Lung (tissue), 12 donors: ENCODE measurements around the gene RNU5B-1. TPM values are rescaled to one million over a fixed set of nuclear protein-coding genes. Genes with fewer than 3 reads are reported as not detected.

Experiments
- ATAC-seq: fragments of 200-7000 bp; cut with Tn5 transposase; one replicate; pipeline ENCODE4 v1.9.1; 2020; ENCODE audit warnings: moderate number of reproducible peaks; ENCODE audit not compliant: insufficient read depth, low FRiP score
- DNase-seq, 3 donors: peaks; one replicate each; pipeline ENCODE4 v3.0.0-alpha.2; 2013 to 2017
- H3K27ac ChIP-seq, 2 donors: one replicate each; pipeline ENCODE4 v1.5.1; 2013; ENCODE audit warnings: mild to moderate bottlenecking in 2 of 2, moderate library complexity in 2 of 2, control low read depth in 1 of 2, inconsistent platforms in 1 of 2, low read depth in 1 of 2, low read length in 1 of 2
- H3K27me3 ChIP-seq, 3 donors: one replicate each; pipeline ENCODE4 v1.5.1; 2013; ENCODE audit warnings: low read length in 2 of 3; ENCODE audit not compliant: control insufficient read depth in 3 of 3, insufficient read depth in 3 of 3
- H3K36me3 ChIP-seq, 4 donors: one replicate each; pipeline ENCODE4 v1.5.1; 2013; ENCODE audit warnings: low read length in 4 of 4, mild to moderate bottlenecking in 1 of 4, moderate library complexity in 1 of 4; ENCODE audit not compliant: control insufficient read depth in 4 of 4, insufficient read depth in 4 of 4
- H3K4me1 ChIP-seq, 5 donors: one replicate each; pipeline ENCODE4 v1.5.1; 2013; ENCODE audit warnings: low read length in 5 of 5, mild to moderate bottlenecking in 2 of 5, moderate library complexity in 1 of 5; ENCODE audit not compliant: control insufficient read depth in 5 of 5, insufficient read depth in 5 of 5
- H3K4me3 ChIP-seq: one replicate; pipeline ENCODE4 v1.5.1; 2013; ENCODE audit warnings: mild to moderate bottlenecking, control low read depth, moderate library complexity
- H3K9ac ChIP-seq, 2 donors: one replicate each; pipeline ENCODE4 v1.5.1; 2013; ENCODE audit warnings: low read length in 2 of 2, control low read depth in 1 of 2; ENCODE audit not compliant: insufficient read depth in 1 of 2
- H3K9me3 ChIP-seq, 4 donors: one replicate each; pipeline ENCODE4 v1.5.1; 2013; ENCODE audit warnings: low read length in 3 of 4, mild to moderate bottlenecking in 1 of 4, moderate library complexity in 1 of 4; ENCODE audit not compliant: control insufficient read depth in 4 of 4, insufficient read depth in 3 of 4
- WGBS, 2 donors: extraction: QIAGEN DNeasy Blood & Tissue Kit; methylation state at CpG; one replicate each; pipeline ENCODE4 v1.1.7; 2013; 5-methylcytosine and 5-hydroxymethylcytosine counted together
- polyA plus RNA-seq, 2 donors: library from polyadenylated mRNA; stranded (reverse); fragments of 200-250 nt; gene quantifications; one replicate each; pipeline ENCODE4 v1.2.1, GENCODE V29; 2013
- total RNA-seq, 2 donors: library from RNA; depleted of rRNA in 1 of 2; stranded (reverse); fragments of >200 nt in 1 of 2; gene quantifications; one replicate each; pipeline ENCODE4 v1.2.1, GENCODE V29; 2014 to 2021
- TF ChIP-seq, protein P1 (sequence below): IDR thresholded peaks from 2 replicates; pipeline ENCODE4 v1.5.1; 2012; ENCODE audit warnings: mild to moderate bottlenecking; ENCODE audit errors: control extremely low read depth, extremely low read depth
- donor health status: control.
- donor health status: control.
- donor health status: Bipolar disorder and iron deficiency.
- donor health status: healthy.
- donor health status: DM: yes; HTN: yes; CAD: no.

RNU5B-1 gene
- total and polyA plus RNA-seq, 4 donors = 10.9 TPM; not detected in 3

- Histone ChIP-seq H3K9ac (no peak overlapping the region), H3K36me3 (no peaks in the 10 kb centered on the region), H3K27ac (no peak overlapping the region), H3K4me1 (peaks cover 0 to 8% (median 0%) of the 10 kb centered on the region in 5 donors), H3K27me3 (no peaks in the 10 kb centered on the region), H3K9me3 (no peaks in the 10 kb centered on the region), H3K4me3 (no peak overlapping the region)
- DNase-seq (peak; percentile 88 to 89 (median 88)), ATAC-seq (peak; percentile 96)
- 23 to 32% methylated on average over 5 of the region's 5 CpGs for WGBS, 2 donors
- TF ChIP-seq, protein P1, sequence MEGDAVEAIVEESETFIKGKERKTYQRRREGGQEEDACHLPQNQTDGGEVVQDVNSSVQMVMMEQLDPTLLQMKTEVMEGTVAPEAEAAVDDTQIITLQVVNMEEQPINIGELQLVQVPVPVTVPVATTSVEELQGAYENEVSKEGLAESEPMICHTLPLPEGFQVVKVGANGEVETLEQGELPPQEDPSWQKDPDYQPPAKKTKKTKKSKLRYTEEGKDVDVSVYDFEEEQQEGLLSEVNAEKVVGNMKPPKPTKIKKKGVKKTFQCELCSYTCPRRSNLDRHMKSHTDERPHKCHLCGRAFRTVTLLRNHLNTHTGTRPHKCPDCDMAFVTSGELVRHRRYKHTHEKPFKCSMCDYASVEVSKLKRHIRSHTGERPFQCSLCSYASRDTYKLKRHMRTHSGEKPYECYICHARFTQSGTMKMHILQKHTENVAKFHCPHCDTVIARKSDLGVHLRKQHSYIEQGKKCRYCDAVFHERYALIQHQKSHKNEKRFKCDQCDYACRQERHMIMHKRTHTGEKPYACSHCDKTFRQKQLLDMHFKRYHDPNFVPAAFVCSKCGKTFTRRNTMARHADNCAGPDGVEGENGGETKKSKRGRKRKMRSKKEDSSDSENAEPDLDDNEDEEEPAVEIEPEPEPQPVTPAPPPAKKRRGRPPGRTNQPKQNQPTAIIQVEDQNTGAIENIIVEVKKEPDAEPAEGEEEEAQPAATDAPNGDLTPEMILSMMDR = peak; percentile 95
Measured at GRCh38 chr15:65318870-65319356, 14.4 kb downstream of the RNU5B-1 start.

- TF ChIP-seq, protein P1 = no peak
- Histone ChIP-seq H3K36me3 (no peaks in the 10 kb centered on the region), H3K4me3 (no peak overlapping the region), H3K27ac (no peak overlapping the region), H3K9ac (no peak overlapping the region), H3K4me1 (peaks cover 0 to 16% (median 5%) of the 10 kb centered on the region in 5 donors), H3K27me3 (no peaks in the 10 kb centered on the region), H3K9me3 (no peaks in the 10 kb centered on the region)
- DNase-seq (peak; percentile 67 to 78 (median 76)), ATAC-seq (no peak)
- 7 to 14% methylated on average over 9 of the region's 9 CpGs for WGBS, 2 donors
Measured at GRCh38 chr15:65323071-65323511, 18.6 kb downstream of the RNU5B-1 start.

DNA sequence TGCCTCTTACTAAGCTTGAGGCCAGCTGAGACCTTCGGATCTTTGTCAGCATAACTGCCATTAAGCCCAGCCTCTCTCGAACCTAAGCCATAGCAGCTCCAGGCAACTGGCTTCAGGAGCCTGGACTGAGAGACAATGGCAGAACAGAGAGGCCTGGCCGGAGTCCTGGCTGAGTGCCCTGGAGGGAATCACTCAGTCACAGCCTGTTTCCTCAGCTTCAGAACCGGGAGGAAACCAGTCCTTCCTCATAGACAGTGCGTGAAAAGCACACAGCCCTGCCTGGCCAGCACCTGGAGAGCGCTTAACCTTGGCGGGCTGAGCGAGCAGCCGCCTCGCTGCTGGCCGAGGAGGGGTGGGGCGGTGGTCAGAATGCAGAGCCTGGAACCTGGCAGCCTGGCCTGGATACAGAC, 21.6 kb downstream of the RNU5B-1 start:
- 8 to 20% methylated on average over 12 of the region's 12 CpGs for WGBS, 2 donors
- H3K27me3 ChIP-seq = no peaks in the 10 kb centered on the region
- no peak overlapping the region for H3K27ac ChIP-seq
- TF ChIP-seq, protein P1 = no peak
- ATAC-seq = peak; percentile 17
- H3K9me3 ChIP-seq = no peaks in the 10 kb centered on the region
- peaks cover 0 to 16% (median 5%) of the 10 kb centered on the region in 5 donors for H3K4me1 ChIP-seq
- H3K4me3 ChIP-seq = no peak overlapping the region
- peak overlapping the region in 1 of 2 donors; percentile 49 for H3K9ac ChIP-seq
- DNase-seq = peak; percentile 54 to 83 (median 66)
- peaks cover 0 to 16% (median 0%) of the 10 kb centered on the region in 4 donors for H3K36me3 ChIP-seq

- Histone ChIP-seq H3K36me3 (peaks cover 0 to 23% (median under 1%) of the 10 kb centered on the region in 4 donors), H3K4me3 (no peak overlapping the region), H3K27ac (no peak overlapping the region), H3K9ac (no peak overlapping the region), H3K9me3 (no peaks in the 10 kb centered on the region), H3K27me3 (no peaks in the 10 kb centered on the region), H3K4me1 (peaks cover 0 to 16% (median 5%) of the 10 kb centered on the region in 5 donors)
- TF ChIP-seq, protein P1 = no peak
- WGBS, 2 donors = 83 to 97% methylated on average over 2 of the region's 2 CpGs
- no peak for DNase-seq
- ATAC-seq = no peak
Measured at GRCh38 chr15:65326818-65327217, 22.3 kb downstream of the RNU5B-1 start.
